Measurements from ENCODE around the gene RAB11FIP4. TPM values are rescaled to one million over a fixed set of nuclear protein-coding genes. Genes with fewer than 3 reads are reported as not detected.

Gene RAB11FIP4
- total and polyA plus RNA-seq, 9 of the 15 experiments (the other 6 are each of a cell fraction or from before 2014, with no cell fraction given), result 0.62 to 16.6 (median 8.9) TPM

- TF ChIP-seq E4F1 (CRISPR knock-in tag; IDR thresholded peaks at IDR 0.05; ENCODE audit: borderline replicate concordance), result no peak
- TF ChIP-seq C11orf30 (IDR thresholded peaks at IDR 0.05; ENCODE audit: low read depth), result peak; percentile 48
- peak; percentile 80; the same call in 1 of the 2 replicates for TF ChIP-seq KDM2B (CRISPR knock-in tag; IDR thresholded peaks at IDR 0.05)
- TF ChIP-seq RREB1 (CRISPR knock-in tag; IDR thresholded peaks at IDR 0.05), result no peak
- TF ChIP-seq POLR2G (IDR thresholded peaks at IDR 0.05; ENCODE audit: low read depth, low read length), result peak; percentile 93
- no peak for TF ChIP-seq MED1 (CRISPR knock-in tag; IDR thresholded peaks at IDR 0.05; ENCODE audit: borderline replicate concordance)
- TF ChIP-seq NR2C1 (IDR thresholded peaks at IDR 0.05), result peak; percentile 82
- TF ChIP-seq NR2C1 (tag; IDR thresholded peaks at IDR 0.05), result peak; percentile 74
- no peak for TF ChIP-seq KLF1 (tag; IDR thresholded peaks at IDR 0.05)
- TF ChIP-seq PYGO2 (tag; IDR thresholded peaks at IDR 0.05), result no peak
- no peak for TF ChIP-seq ZNF695 (CRISPR knock-in tag; IDR thresholded peaks at IDR 0.05)
- TF ChIP-seq ELK1 (CRISPR knock-in tag; IDR thresholded peaks at IDR 0.05), result no peak
- peak in 1 of 2 experiments; percentile 91; a peak in 2 of 4 replicates for TF ChIP-seq ZNF639 (CRISPR knock-in tag; conservative IDR thresholded peaks at IDR 0.05 in 1 of 2, IDR thresholded peaks at IDR 0.05 in 1 of 2)
- TF ChIP-seq FOXA1 (IDR thresholded peaks at IDR 0.05; ENCODE audit: borderline replicate concordance), result no peak
- 0 out of 2 replicates have a peak, but pooled peaks have one; percentile 15 for TF ChIP-seq CBFA2T2 (conservative IDR thresholded peaks at IDR 0.05)
- TF ChIP-seq FIP1L1 (IDR thresholded peaks at IDR 0.05; ENCODE audit: low read depth, low read length, poor library complexity, severe bottlenecking), result no peak
Observed at GRCh38 chr17:31549525-31550388, 158.3 kb downstream of the RAB11FIP4 start (continued).

Measured in K562 (cell line).